Duodenal mucosa (tissue), 2 donors: Measurements from ENCODE around the gene AGK.

Source experiments
- H3K27ac ChIP-seq: one replicate; pipeline ENCODE4 v1.7.0; 2013; ENCODE audit warnings: low read depth, low read length
- H3K27me3 ChIP-seq, 2 donors: one replicate each; pipeline ENCODE4 v1.7.0; 2013; ENCODE audit warnings: low read length in 2 of 2, control low read depth in 1 of 2; ENCODE audit not compliant: insufficient read depth in 2 of 2, control insufficient read depth in 1 of 2
- H3K36me3 ChIP-seq, 2 donors: one replicate each; pipeline ENCODE4 v1.7.0; 2013; ENCODE audit warnings: low read length in 2 of 2, control low read depth in 1 of 2; ENCODE audit not compliant: insufficient read depth in 2 of 2, control insufficient read depth in 1 of 2
- H3K4me1 ChIP-seq, 2 donors: one replicate each; pipeline ENCODE4 v1.7.0; 2013; ENCODE audit warnings: low read length in 2 of 2, control low read depth in 1 of 2; ENCODE audit not compliant: insufficient read depth in 2 of 2, control insufficient read depth in 1 of 2
- H3K4me3 ChIP-seq, 2 donors: one replicate each; pipeline ENCODE4 v1.7.0; 2013; ENCODE audit warnings: low read length in 2 of 2, low read depth in 1 of 2
- H3K9ac ChIP-seq, 2 donors: one replicate each; pipeline ENCODE4 v1.7.0; 2013; ENCODE audit warnings: low read length in 2 of 2, low read depth in 1 of 2
- H3K9me3 ChIP-seq, 2 donors: one replicate each; pipeline ENCODE4 v1.7.0; 2013; ENCODE audit warnings: low read length in 2 of 2, control low read depth in 1 of 2; ENCODE audit not compliant: control insufficient read depth in 1 of 2

The AGK gene

DNA sequence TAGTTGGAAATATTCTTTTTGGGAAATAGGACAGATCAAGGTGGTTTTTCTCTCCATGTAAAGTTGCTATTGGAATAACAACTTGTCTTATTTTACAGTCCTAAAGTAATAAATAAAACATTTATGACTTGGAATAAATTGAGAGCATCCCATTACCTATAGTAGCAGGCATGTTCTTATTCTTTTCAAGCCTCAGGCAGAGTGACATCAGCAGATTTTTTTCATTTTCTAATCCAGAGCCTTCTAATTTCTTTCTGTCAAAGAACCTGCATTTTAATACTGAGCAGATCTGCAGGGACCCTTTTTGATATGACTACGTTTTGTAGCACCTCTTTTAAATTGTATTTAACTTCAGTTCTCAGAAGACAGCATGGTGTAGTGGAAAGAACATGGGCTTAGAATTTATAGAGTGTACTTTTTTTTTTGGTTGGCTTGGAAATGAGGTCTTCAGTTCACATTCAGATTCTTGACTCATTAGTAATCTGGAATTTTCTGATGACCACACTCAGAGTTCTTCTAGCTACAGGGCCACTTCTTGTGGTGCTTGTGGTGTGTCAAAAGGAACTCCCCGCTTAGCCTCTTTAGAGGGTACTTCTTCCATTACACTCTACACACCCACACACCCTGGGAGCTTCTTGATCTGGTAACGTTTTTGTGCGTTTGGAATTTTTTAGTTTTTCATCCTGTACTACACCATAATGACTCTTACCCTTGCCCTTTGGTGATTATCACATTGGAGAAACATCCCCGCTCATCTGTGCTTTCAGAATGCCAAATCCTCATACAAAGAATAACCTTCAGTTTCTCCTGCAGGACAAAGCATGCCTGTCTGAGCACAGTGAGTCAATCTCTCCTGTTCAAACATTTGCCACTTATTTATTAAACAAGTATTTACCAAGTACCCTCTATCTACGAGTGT is 34.6 kb downstream of the AGK start:
- H3K9ac ChIP-seq: no peak overlapping the region

DNA sequence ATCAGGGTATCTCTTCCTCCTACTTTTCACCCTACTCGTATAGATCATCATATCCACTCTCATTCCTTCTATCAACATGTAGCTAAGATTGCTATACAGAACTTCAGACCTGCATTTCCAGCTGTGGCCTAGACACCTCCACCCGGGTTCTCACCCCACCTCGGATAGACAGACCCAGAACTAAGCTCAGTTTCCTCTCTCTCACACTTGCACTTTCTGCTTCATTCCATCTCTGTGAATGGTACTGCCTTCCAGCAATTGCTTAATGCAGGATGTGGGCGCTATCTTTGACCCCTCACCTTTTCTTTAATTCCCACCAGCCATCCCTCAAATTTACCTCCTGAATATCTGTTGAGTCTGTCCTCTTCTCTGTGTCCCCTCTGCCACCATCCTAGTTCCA is 35.7 kb downstream of the AGK start:
- Histone ChIP-seq H3K27me3 (no peaks in the 10 kb centered on the region), H3K27ac (no peak overlapping the region), H3K9me3 (no peaks in the 10 kb centered on the region), H3K9ac (no peak overlapping the region), H3K36me3 (peaks cover 0 to 3% of the 10 kb centered on the region in 2 donors), H3K4me1 (no peaks in the 10 kb centered on the region), H3K4me3 (no peak overlapping the region)

More for the DNA sequence above, 34.6 kb downstream of the AGK start:
- Histone ChIP-seq H3K4me3 (no peak overlapping the region), H3K27ac (no peak overlapping the region), H3K36me3 (peaks cover 0 to 3% of the 10 kb centered on the region in 2 donors), H3K27me3 (no peaks in the 10 kb centered on the region), H3K9me3 (no peaks in the 10 kb centered on the region), H3K4me1 (no peaks in the 10 kb centered on the region)

- H3K27me3 ChIP-seq: no peaks in the 10 kb centered on the region
- H3K9me3 ChIP-seq: no peaks in the 10 kb centered on the region
- no peaks in the 10 kb centered on the region for H3K4me1 ChIP-seq
- peaks cover 0 to 3% of the 10 kb centered on the region in 2 donors for H3K36me3 ChIP-seq
- H3K4me3 ChIP-seq: no peak overlapping the region
- H3K27ac ChIP-seq: no peak overlapping the region
- no peak overlapping the region for H3K9ac ChIP-seq
These were observed 36.1 kb downstream of the AGK start for GRCh38 chr7:141587304-141587703.

- Histone ChIP-seq H3K9ac (no peak overlapping the region), H3K27ac (no peak overlapping the region), H3K9me3 (no peaks in the 10 kb centered on the region), H3K4me1 (no peaks in the 10 kb centered on the region), H3K36me3 (peaks cover 0 to 3% of the 10 kb centered on the region in 2 donors), H3K4me3 (no peak overlapping the region), H3K27me3 (no peaks in the 10 kb centered on the region)
These were observed 37.7 kb downstream of the AGK start for GRCh38 chr7:141588912-141589311.

DNA sequence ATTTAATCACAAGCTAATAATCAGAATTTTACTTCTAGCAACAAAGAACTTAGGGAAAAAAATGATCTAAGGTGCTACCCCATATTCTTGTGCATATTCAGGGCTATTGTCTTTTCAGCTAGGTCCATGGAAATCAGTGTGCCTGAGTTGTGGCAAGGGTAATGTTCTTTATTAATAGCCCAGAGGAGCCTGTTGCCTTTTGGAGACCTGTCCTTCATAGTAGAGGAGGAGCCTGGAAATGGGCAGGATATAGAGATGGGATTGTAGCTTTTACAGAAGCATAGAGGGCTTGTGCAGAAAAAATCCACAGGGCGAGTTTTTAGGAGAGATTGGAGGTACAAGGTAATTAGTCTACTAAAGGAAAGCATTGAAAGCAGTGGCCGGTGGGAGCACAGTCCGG is 38.9 kb downstream of the AGK start:
- no peak overlapping the region for H3K9ac ChIP-seq
- H3K36me3 ChIP-seq: peaks cover 0 to 3% of the 10 kb centered on the region in 2 donors
- H3K27ac ChIP-seq: no peak overlapping the region
- H3K4me3 ChIP-seq: no peak overlapping the region
- no peaks in the 10 kb centered on the region for H3K4me1 ChIP-seq
- no peaks in the 10 kb centered on the region for H3K9me3 ChIP-seq
- no peaks in the 10 kb centered on the region for H3K27me3 ChIP-seq

DNA sequence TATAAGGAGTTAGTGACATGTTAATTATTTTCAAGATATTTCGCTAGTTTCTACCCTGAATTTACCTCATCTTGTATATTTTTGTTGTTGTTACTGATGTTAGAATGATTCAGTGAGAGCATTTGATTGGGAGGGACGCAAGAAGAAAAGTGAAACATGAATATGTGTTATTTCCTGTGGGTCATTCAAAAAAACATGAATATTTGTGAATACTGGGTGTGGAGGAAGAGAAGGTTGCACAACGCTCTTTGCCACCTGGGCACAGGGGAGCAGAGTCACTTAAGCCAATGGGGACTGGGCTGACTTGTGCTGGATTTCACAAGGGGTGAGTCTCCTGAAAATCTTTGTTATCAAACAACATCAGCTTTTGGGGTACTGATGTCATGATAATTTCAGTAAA is 39.5 kb downstream of the AGK start:
- Histone ChIP-seq H3K9me3 (no peaks in the 10 kb centered on the region), H3K27me3 (no peaks in the 10 kb centered on the region), H3K27ac (no peak overlapping the region), H3K36me3 (peaks cover 0 to 3% of the 10 kb centered on the region in 2 donors), H3K4me1 (no peaks in the 10 kb centered on the region), H3K9ac (no peak overlapping the region), H3K4me3 (no peak overlapping the region)

DNA sequence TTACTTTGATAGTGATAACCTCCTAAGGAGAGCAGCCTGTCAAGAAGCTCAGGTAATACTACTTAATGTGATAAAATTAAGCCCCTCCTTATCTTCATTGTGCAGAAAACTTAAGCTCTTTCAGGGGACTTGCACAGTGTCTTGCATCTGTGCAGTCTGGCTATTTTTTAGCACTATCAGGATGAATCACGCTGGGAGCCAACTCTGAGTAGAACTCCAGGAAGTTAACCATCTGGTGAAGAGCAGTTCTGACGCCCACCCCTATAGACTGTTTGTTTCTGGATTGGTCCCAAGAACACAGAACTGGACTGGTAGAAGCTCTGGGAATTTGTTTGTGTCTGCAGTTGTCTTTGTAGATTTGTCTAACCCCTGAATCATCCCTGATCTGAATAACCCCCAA is 41.9 kb downstream of the AGK start:
- no peaks in the 10 kb centered on the region for H3K4me1 ChIP-seq
- H3K9me3 ChIP-seq: no peaks in the 10 kb centered on the region
- H3K27me3 ChIP-seq: no peaks in the 10 kb centered on the region
- no peak overlapping the region for H3K27ac ChIP-seq
- H3K4me3 ChIP-seq: no peak overlapping the region
- no peak overlapping the region for H3K9ac ChIP-seq
- H3K36me3 ChIP-seq: peaks cover 0 to 7% of the 10 kb centered on the region in 2 donors

GRCh38 chr7:141597966-141598365 is 46.8 kb downstream of the AGK start:
- Histone ChIP-seq H3K27ac (no peak overlapping the region), H3K9ac (no peak overlapping the region), H3K4me1 (no peaks in the 10 kb centered on the region), H3K36me3 (peaks cover 0 to 7% of the 10 kb centered on the region in 2 donors), H3K4me3 (no peak overlapping the region), H3K9me3 (no peaks in the 10 kb centered on the region), H3K27me3 (no peaks in the 10 kb centered on the region)

- no peak overlapping the region for H3K4me3 ChIP-seq
These were observed 47.2 kb downstream of the AGK start for GRCh38 chr7:141598408-141598807.

GRCh38 chr7:141600168-141601006 is 49.2 kb downstream of the AGK start:
- H3K4me3 ChIP-seq: no peak overlapping the region
- no peak overlapping the region for H3K27ac ChIP-seq
- H3K9ac ChIP-seq: no peak overlapping the region
- no peaks in the 10 kb centered on the region for H3K4me1 ChIP-seq
- H3K9me3 ChIP-seq: no peaks in the 10 kb centered on the region
- H3K27me3 ChIP-seq: no peaks in the 10 kb centered on the region
- peaks cover 0 to 7% of the 10 kb centered on the region in 2 donors for H3K36me3 ChIP-seq

More at GRCh38 chr7:141598408-141598807, 47.2 kb downstream of the AGK start:
- H3K9me3 ChIP-seq: no peaks in the 10 kb centered on the region
- H3K9ac ChIP-seq: no peak overlapping the region
- H3K4me1 ChIP-seq: no peaks in the 10 kb centered on the region
- H3K36me3 ChIP-seq: peaks cover 0 to 7% of the 10 kb centered on the region in 2 donors
- H3K27me3 ChIP-seq: no peaks in the 10 kb centered on the region
- no peak overlapping the region for H3K27ac ChIP-seq
